HEK293T (cell line): ENCODE results near the gene RALB.

Experiments
- FOXA1 ChIP-seq: fragments of 450-650 bp; IDR thresholded peaks from 2 replicates; pipeline ENCODE4 v1.6.1; 2016; ENCODE audit warnings: mild to moderate bottlenecking
- ZNF384 ChIP-seq: fragments of 450-650 bp; IDR thresholded peaks from 2 replicates; pipeline ENCODE4 v1.6.1; 2016

- no peak for TF ChIP-seq ZNF384
- no peak for TF ChIP-seq FOXA1
These were observed 25.3 kb upstream of the RALB start for GRCh38 chr2:120227111-120227991.
